Cerebellar cortex (tissue), 1 donor: ENCODE results near the gene RSL24D1.
"Not testable (repeated sequence)": the region's sequence is repeated elsewhere in the genome, so short reads cannot be mapped to it uniquely, and the experiment has no call there.

Experiments
- DNase-seq: peaks from one replicate; pipeline ENCODE4 v3.0.0-alpha.2; 2015; ENCODE audit warnings: low spot score

RSL24D1 gene

DNA sequence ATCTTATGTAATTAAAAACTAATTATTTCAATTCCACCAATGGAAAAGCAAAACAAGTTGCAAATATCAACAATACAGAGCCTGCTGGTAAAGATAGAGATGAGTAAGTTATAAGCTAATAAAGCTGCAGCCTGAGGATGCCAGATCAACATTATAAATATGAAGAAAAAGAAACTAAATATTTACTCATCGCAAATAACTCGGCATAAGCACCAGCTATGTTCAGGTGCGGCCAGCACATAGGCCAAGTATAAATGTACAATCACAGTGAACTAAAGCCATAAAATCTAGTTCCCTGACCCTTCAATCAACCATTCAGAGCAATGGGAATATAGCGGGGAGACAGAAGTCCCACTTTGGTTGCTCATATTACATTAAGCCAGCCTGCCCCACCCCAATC is 7.7 kb upstream of the RSL24D1 start:
- DNase-seq = no peak

DNA sequence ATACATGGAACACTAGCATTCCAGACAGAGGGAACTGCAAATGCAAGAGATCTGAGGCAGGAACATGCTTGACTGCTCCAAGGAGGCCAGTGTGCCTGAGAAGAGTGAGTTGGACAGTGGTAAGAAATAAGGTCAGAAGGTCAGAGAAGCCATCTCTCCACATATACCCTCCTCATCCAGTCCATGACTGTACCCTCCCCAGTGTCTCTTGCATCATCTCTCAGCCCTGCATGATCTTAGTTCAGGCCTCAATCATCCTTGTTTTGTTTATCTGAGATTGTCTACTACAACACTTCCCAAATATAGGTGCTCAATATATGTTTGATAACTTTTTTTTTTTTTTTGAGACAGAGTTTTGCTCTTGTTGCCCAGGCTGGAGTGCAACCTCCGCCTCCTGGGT is 5.5 kb upstream of the RSL24D1 start:
- no peak for DNase-seq

DNA sequence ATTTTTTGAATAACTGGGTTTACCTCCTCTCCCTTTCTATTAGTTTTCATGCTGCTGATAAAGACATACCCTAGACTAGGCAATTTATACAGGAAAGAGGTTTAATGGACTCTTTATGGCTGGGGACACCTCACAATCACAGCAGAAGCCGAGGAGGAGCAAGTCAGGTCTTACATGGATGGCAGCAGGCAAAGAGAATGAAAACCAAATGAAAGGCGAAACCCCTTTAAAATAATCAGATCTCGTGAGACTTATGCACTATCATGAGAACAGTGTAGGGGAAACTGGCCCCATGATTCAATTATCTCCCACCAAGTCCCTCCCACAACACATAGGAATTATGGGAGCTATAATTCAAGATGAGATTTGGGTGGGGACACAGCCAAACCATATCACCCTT is 2.0 kb upstream of the RSL24D1 start:
- no peak for DNase-seq

DNA sequence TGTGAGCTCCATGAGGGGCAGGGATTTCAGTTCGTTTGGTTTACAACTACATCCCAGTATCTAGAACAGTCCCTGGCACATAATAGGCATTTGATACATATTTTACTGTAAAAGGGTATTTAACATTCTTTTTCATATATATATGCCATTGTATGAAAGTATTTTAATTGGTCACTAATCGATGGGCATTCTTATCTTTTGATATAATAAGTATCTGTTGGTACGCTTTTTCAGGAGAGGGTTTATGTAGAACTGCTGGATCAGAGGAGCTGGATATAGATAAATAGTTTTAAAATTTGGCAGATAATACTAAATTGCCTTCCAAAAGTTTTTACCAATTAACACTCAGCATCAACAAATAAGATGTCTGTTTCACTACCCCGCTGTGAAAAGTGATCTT is 978 bp upstream of the RSL24D1 start:
- no peak for DNase-seq

DNA sequence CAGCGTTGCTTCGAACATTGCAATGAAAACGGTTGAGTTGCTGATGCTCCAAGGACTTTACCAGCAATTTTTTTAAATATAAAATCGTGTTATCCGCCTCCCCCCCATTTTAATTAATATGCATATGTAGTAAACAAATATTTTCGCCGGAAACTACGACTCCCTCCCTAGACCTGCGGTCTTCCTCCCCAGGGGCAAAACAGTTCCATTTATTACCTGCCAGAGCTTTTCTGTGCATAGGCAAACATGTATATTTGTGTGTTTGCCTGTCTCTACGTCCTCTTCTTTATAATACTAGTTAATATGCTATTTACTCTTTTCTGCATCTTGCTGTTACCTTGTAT is 593 bp upstream of the RSL24D1 start:
- no peak for DNase-seq

DNA sequence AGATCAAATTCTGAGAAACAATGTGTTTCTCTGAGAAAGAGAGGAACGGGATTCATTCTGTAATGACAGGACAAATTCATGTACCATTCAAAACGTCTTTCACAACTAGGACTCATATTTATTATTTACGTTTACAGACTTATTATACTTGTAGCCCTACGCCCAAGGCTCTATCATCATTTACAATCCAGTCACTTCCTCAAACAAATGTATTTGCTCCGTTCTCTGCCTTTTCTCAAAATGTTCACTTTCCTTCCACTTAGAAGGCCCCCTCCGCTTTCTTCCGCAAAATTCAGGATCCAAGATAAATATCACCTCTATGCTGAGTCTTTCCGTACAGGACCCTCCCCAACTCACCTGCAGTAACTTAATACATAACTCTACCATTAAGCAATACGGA is 745 bp downstream of the RSL24D1 start:
- DNase-seq = no peak

DNA sequence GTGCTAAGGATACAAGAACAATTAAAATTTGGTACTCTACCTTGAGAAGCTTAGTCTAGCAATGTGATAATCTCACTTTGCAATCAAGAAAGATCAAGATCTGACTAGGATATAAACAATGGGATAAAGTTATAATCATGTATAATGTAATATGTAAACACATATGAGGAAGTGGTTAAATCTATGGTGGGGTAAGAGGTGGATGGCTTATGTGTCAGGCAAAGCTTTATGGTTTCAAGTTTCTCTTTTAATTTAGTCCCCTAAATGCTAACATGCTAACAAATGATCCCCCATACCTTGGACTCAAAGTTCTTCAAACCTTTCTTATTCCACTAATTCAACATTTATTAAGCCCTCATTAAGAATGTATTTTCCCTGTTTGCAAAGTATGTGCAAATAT is 2.5 kb downstream of the RSL24D1 start:
- no peak for DNase-seq

DNA sequence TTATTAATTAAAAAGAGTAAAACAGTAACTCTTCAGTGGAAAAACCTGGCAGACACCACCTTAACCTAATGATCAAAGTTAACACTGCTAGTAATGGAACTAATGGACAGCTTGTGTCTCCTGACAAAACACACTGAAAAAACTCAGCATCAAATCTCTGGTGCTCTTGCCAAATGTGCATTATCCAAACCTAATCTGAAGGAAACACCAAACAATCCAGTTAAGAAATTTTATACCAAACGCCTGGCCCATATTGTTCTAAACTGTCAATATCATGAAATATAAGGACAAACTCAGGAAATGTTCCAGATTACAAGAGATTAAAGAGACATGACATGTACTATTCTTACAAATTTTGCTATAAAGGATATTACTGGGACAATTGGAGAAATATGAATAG is 10.4 kb downstream of the RSL24D1 start:
- peak; percentile 22 for DNase-seq

DNA sequence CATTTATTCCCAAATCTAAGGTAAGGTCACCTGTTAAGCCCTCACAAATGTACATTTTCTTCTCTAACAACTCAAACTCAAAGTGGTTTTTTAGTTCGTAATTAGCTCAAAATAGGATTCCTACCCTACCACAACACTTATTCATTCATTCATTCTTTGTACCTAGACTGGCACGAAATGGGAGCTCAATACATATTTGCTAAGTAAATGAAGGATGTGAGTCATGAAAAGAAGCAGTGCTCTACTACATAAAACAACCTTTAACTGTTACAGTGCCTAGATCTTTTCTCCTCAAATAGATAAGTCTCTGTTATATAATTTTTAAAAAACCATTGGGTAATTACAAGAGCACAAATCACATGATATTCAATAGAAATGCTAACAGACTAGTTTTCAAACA is 13.1 kb downstream of the RSL24D1 start:
- DNase-seq = no peak

DNA sequence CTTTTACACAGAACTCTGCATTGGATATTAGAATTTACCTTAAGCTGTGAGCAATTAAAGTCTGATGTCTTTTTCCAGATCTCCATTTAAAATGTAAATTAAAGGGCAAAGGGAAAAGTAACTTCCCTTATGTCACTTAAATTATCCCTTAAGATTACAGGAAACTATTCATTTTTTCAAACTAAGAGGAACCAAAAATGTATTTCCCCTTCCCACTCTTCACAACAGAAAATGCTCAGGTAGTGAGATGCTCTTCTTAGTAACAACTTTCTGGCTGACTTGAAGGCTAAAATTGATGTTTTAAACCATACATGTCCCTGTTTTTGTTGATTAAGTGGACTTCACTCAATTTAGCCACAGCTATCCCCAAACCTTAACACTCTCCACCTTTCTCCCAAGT is 17.6 kb downstream of the RSL24D1 start:
- no peak for DNase-seq

DNA sequence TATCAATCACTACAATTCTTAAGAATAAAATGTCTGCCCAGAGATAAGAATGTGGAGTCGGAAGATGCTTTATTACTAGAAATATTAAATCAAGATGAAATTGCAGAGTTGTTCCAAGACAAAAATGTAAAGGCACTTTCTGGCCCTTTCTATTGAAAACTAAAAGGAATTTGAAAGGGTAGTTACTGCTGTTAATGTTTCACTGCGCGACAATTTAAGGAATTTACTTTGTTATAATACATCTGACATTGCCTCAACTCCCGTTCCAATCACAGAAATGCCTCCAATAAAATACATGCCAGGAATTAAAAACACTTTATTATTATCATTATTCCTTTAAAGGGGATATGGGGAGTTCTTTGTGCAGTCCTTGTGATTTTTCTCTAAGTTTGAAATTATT is 26.4 kb downstream of the RSL24D1 start:
- DNase-seq = no peak

DNA sequence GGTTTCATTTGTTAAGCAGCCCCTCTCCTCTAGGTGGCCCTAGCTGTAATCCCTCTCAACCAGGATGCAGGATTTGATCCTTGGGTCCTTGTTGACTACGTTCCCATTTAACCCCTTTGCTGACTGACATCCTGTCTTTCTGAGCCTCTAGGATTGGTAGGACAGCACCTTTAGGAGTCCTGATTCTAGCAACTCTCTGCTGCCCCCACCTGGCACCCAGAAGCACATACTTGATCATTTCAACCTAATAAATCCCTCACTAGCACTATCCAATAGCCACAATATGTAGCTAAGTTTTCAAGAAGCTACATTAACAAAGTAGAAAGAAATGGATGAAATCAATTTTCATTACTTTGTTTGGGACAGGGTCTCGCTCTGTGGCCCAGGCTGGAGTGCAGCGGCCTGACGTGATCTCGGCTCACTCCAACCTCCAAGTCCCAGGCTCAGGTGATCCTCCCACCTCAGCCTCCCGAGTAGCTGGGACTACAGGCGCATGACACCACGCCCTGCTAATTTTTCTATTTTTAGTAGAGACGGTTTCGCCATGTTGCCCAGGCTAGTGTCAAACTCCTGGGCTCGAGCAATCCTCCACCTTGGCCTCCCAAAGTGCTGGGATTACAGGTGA is 28.3 kb downstream of the RSL24D1 start:
- DNase-seq = peak; percentile 85

DNA sequence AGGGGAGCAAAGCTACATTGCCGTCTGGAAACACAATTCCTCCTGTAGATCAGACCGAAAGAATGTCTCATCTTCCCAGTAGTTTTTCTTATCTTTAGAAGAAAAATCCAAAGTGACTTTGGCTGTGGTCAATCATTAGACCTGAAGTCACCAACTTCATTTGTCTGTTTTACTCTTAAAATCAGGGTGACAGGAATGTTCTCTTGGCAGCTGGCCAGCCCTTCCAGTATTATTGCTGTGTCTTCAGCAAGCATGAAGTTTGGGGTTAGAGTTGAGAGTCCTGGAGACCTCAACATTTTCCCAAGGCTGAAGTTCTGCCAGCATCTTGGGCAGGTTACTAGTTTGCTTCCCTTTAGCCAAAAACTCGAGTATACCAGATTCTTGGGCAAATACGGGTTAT is 32.5 kb downstream of the RSL24D1 start:
- DNase-seq = no peak

DNA sequence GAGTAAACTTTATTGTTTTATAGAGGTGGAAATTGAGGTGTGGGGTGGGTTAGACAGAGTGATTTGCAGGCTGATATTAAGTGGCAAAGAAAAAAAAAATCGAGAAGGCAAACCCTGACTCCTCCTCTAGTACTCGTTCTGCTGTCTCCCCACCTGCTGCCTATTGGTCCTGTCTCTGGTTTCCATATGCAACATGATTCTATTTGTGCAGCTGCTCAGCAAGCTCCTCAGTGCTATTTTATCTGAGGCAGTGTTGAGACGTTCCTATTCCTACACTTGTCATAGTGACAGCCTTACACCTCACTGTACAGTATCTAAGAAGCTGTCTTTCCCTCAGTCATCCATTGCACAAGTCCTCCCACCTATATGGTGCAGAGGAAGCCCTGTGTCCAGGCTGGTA is 45.1 kb downstream of the RSL24D1 start:
- no peak for DNase-seq

DNA sequence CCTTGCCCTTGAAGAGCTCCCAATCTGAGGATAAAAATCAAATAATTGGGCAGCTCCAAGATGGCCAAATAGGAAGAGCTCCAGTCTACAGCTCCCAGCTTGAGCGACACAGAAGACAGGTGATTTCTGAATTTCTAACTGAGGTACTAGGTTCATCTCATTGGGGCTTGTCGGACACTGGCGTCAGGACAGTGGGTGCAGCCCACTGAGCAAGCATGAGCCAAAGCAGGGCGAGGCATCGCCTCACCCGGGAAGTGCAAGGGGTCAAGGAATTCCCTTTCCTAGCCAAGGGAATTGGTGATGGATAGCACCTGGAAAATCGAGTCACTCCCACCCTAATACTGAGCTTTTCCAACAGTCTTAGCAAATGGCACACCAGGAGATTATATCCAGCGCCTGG is 53.6 kb downstream of the RSL24D1 start:
- not testable (repeated sequence) for DNase-seq

DNA sequence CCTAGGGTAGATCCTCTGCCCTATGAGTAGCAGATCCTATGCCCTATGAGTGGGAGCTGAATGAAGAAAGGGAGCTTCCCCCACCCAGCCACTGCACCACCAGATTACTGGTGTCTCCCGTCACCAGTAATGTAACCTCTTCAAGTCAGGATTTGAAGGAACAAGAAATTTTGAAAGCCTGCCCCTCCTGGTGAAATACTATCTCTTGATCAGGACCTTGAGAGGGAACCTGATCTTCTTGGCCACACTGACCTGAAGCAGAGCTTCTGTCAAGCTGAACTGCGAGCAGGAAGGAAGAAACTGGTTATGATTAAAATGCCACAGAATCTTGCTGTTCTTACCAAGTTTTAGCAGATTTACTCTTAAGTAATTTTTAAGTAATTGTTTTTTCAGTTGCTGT is 62.8 kb downstream of the RSL24D1 start:
- no peak for DNase-seq

DNA sequence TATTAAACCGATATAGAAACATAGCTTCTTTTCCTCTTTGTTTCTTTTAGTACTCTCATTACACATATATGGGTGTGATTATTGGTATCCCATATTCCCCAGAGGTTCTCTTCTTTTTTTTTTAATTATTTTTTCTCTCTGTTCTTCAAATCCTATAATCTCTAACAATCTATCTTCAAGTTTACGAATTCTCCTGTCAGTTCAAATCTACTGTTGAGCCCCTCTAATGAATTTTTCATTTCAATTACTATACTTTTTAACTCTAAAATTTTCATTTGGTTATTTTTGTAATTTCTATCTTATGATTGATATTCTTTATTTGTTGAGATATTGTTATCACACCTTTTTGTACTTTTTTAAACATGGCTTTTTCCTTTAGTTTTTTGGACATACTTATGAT is 64.1 kb downstream of the RSL24D1 start:
- DNase-seq = no peak
